GM18867 (cell line): ENCODE results near the gene GRSF1.
"Not testable (repeated sequence)": the region's sequence is repeated elsewhere in the genome, so short reads cannot be mapped to it uniquely, and the experiment has no call there.

Source experiments
- ATAC-seq: cut with Tn5 transposase; IDR thresholded peaks from one replicate; pipeline ENCODE4 v1.9.1; 2021; ENCODE audit warnings: mild to moderate bottlenecking, moderate library complexity; ENCODE audit not compliant: unreplicated experiment

Gene GRSF1

GRCh38 chr4:70839589-70840093 lies at the start of gene GRSF1:
GRSF1 (minus strand) TSS chr4:70839890; CDS start chr4:70839827, 63 bp downstream.
- ATAC-seq, result peak; percentile 76

GRCh38 chr4:70885174-70885573 lies 45.5 kb upstream of the GRSF1 start:
- ATAC-seq, result no peak

GRCh38 chr4:70880739-70881138 lies 41.0 kb upstream of the GRSF1 start:
- ATAC-seq, result no peak

GRCh38 chr4:70877556-70877955 lies 37.9 kb upstream of the GRSF1 start:
- ATAC-seq, result no peak

- ATAC-seq, result peak; percentile 78
These were observed 34.8 kb upstream of the GRSF1 start for GRCh38 chr4:70874268-70875156.

- ATAC-seq, result no peak
These were observed 33.5 kb upstream of the GRSF1 start for GRCh38 chr4:70873216-70873615.

GRCh38 chr4:70868778-70869177 lies 29.1 kb upstream of the GRSF1 start:
- ATAC-seq, result no peak

- ATAC-seq, result peak; percentile 63
These were observed 23.6 kb upstream of the GRSF1 start for GRCh38 chr4:70863099-70863790.

GRCh38 chr4:70859066-70859465 lies 19.4 kb upstream of the GRSF1 start:
- ATAC-seq, result no peak

- ATAC-seq, result no peak
These were observed 18.8 kb upstream of the GRSF1 start for GRCh38 chr4:70858454-70858853.

- no peak for ATAC-seq
These were observed 15.8 kb upstream of the GRSF1 start for GRCh38 chr4:70855464-70855863.

- ATAC-seq, result no peak
These were observed 9.6 kb upstream of the GRSF1 start for GRCh38 chr4:70849291-70849690.

- ATAC-seq, result peak; percentile 22
These were observed 4.5 kb upstream of the GRSF1 start for GRCh38 chr4:70844180-70844579.

- no peak for ATAC-seq
These were observed 3.2 kb upstream of the GRSF1 start for GRCh38 chr4:70842761-70843435.

GRCh38 chr4:70841951-70842350 lies 2.3 kb upstream of the GRSF1 start:
- ATAC-seq, result no peak

- no peak for ATAC-seq
These were observed 1.5 kb upstream of the GRSF1 start for GRCh38 chr4:70841211-70841610.

GRCh38 chr4:70840631-70841030 lies 941 bp upstream of the GRSF1 start:
- ATAC-seq, result not testable (repeated sequence)

- ATAC-seq, result not testable (repeated sequence)
These were observed 447 bp upstream of the GRSF1 start for GRCh38 chr4:70840137-70840536.

GRCh38 chr4:70838666-70839588 lies 763 bp downstream of the GRSF1 start:
- ATAC-seq, result peak; percentile 68

- ATAC-seq, result no peak
These were observed 1.5 kb downstream of the GRSF1 start for GRCh38 chr4:70838204-70838603.
